Glutamatergic neuron (in vitro differentiated cells): ENCODE measurements around the gene GLTP. TPM values are rescaled to one million over a fixed set of nuclear protein-coding genes. Genes with fewer than 3 reads are reported as not detected.
"Not testable (repeated sequence)": the region's sequence is repeated elsewhere in the genome, so short reads cannot be mapped to it uniquely, and the experiment has no call there.

Source experiments
- DNase-seq: peaks from one replicate; pipeline ENCODE4 v3.0.0; 2022
- H3K27ac Mint-ChIP-seq: one replicate; pipeline ENCODE4 v1.8.0; 2020; ENCODE audit warnings: mild to moderate bottlenecking, mixed read lengths, inconsistent platforms; ENCODE audit not compliant: unreplicated experiment
- H3K27me3 Mint-ChIP-seq: one replicate; pipeline ENCODE4 v1.8.0; 2020; ENCODE audit warnings: mild to moderate bottlenecking, moderate library complexity, mixed read lengths, inconsistent platforms; ENCODE audit not compliant: unreplicated experiment
- H3K36me3 Mint-ChIP-seq: one replicate; pipeline ENCODE4 v1.8.0; 2020; ENCODE audit warnings: mild to moderate bottlenecking, mixed read lengths, inconsistent platforms; ENCODE audit not compliant: unreplicated experiment
- H3K4me1 Mint-ChIP-seq: one replicate; pipeline ENCODE4 v1.8.0; 2020; ENCODE audit warnings: mild to moderate bottlenecking, low read depth, mixed read lengths, inconsistent platforms; ENCODE audit not compliant: unreplicated experiment
- H3K4me3 Mint-ChIP-seq: one replicate; pipeline ENCODE4 v1.8.0; 2020; ENCODE audit warnings: mild to moderate bottlenecking, mixed read lengths, inconsistent platforms; ENCODE audit not compliant: unreplicated experiment
- H3K9me3 Mint-ChIP-seq: one replicate; pipeline ENCODE4 v1.8.0; 2020; ENCODE audit warnings: mild to moderate bottlenecking, moderate library complexity, mixed read lengths, inconsistent platforms; ENCODE audit not compliant: unreplicated experiment
- long read RNA-seq: library from polyadenylated mRNA; unstranded; transcript quantifications from one replicate; pipeline ENCODE4 v2.0.0, GENCODE V29; 2020; ENCODE audit not compliant: unreplicated experiment
- total RNA-seq: library from RNA; stranded (reverse); fragmentation: NEBNext Ultra II Directional; extraction: Animal tissue kit (Norgen Biotek cat#: 25700); gene quantifications from one replicate; pipeline ENCODE4 v1.2.1, GENCODE V29; 2021; ENCODE audit not compliant: unreplicated experiment
- TF ChIP-seq, protein P1 (sequence below): fragments of 200-600 bp; sonication (generic); IDR thresholded peaks from one replicate; pipeline ENCODE4 v1.5.0; 2021; ENCODE audit not compliant: partially characterized antibody, unreplicated experiment

Gene GLTP, protein sequence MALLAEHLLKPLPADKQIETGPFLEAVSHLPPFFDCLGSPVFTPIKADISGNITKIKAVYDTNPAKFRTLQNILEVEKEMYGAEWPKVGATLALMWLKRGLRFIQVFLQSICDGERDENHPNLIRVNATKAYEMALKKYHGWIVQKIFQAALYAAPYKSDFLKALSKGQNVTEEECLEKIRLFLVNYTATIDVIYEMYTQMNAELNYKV
- 22.6 TPM for total RNA-seq
- long read RNA-seq, transcript GLTP-201 (5 exons, 2,356 nt): major isoform, 9 of 20 reads
- long read RNA-seq, partial matches to known transcripts: 0 of 20 reads
- long read RNA-seq, other reads (novel, unspliced or antisense): 11 of 20 reads

DNA sequence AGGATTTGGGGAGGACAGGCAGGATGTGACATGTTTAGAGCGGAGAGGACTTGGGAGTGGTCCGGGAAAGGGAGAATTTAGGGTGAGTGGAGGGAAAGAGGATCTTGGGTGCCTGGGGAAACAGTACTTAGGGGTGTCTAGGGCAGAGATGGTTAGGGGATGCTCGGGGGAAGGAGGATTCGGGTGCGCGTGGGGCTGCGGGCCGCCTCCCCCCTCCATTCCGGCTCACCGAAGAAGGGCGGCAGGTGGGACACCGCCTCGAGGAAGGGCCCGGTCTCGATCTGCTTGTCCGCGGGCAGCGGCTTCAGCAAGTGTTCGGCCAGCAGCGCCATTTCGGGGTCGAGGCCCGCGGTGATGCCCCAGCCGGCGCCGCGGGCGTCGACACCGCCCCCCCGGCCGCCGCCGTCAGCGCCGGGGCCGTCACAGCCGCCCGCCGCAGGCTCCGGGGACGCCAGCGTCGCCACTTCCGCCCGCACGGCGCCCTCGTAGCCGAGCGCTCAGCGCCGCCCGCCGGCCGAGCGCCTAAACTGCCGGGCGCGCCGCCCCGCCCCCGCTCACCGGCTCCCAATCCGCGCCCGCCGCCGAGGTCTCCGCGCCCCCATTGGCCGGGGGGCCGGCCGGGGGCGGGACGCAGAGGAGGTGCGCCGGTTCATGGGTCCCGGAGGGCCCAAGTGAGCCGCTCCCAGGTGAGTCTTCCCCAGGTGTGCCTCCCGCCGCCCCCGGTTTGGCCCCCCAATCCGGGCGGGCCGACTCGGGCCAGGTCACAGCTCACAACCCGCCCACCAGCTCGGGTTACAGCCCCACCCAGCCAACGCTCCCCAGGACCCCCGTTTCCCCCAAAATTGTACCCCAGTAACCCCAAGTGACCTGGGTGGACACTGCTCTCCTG is at the start of gene GLTP:
Gene GLTP, minus strand, starts transcription at position 499 of the 889 bp plus-strand sequence. Its CDS starts 167 bp downstream, at position 332.
- TF ChIP-seq, protein P1, sequence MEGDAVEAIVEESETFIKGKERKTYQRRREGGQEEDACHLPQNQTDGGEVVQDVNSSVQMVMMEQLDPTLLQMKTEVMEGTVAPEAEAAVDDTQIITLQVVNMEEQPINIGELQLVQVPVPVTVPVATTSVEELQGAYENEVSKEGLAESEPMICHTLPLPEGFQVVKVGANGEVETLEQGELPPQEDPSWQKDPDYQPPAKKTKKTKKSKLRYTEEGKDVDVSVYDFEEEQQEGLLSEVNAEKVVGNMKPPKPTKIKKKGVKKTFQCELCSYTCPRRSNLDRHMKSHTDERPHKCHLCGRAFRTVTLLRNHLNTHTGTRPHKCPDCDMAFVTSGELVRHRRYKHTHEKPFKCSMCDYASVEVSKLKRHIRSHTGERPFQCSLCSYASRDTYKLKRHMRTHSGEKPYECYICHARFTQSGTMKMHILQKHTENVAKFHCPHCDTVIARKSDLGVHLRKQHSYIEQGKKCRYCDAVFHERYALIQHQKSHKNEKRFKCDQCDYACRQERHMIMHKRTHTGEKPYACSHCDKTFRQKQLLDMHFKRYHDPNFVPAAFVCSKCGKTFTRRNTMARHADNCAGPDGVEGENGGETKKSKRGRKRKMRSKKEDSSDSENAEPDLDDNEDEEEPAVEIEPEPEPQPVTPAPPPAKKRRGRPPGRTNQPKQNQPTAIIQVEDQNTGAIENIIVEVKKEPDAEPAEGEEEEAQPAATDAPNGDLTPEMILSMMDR: peak; percentile 47
- peaks cover 27% of the 10 kb centered on the region for H3K4me1 Mint-ChIP-seq
- peak; percentile 90 for DNase-seq
- H3K36me3 Mint-ChIP-seq: peaks cover 6% of the 10 kb centered on the region
- H3K27ac Mint-ChIP-seq: peak within 1 kb of the TSS; percentile 79
- peaks cover 14% of the 10 kb centered on the region for H3K9me3 Mint-ChIP-seq
- peak within 1 kb of the TSS; percentile 98 for H3K4me3 Mint-ChIP-seq
- H3K27me3 Mint-ChIP-seq: peaks cover 13% of the 10 kb centered on the region

DNA sequence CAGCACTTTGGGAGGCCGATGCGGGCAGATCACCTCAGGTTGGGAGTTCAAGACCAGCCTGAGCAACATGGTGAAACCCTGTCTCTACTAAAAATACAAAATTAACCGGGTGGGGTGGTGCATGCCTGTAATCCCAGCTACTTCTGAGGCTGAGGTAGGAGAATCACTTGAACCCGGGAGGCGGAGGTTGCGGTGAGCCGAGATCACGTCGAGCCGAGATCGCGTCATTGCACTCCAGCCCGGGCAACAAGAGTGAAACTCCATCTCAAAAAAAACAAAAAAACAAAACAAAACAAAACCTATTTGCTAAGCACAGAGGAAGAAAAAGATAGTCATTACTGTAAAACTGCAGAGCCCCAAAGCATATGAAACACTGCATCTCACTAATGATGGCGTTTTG is 49.0 kb upstream of the GLTP start:
- H3K27ac Mint-ChIP-seq, H3K36me3 Mint-ChIP-seq, H3K9me3 Mint-ChIP-seq, DNase-seq, H3K27me3 Mint-ChIP-seq, H3K4me3 Mint-ChIP-seq, H3K4me1 Mint-ChIP-seq: not testable (repeated sequence)

DNA sequence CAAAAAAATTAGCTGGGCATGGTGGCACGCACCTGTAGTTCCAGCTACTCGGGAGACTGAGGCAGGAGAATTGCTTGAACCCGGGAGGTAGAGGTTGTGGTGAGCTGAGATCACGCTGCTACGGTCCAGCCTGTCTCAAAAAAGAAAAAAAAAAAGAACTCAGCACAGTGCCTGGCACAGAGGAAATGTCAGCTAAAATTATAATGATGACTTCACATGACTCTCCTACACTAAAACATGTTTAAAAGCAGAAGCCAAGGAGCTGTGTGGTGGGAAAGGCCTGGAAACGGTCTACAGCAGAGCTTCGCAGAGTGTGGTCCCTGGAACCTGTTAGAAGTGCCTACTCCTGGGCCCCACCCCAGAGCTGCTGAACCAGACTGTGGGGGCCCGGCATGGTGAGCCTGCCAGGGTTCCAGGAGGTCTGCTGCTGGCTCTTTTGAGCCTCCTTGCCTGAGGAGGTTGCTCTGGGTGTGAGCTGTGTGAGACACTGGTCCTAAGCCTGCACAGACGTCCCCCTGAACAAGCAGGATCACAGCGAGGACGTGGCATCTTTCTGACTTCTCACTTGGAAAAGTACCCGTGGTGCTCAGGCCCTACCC is 47.8 kb upstream of the GLTP start:
- Mint-ChIP-seq H3K9me3 (peaks cover 2% of the 10 kb centered on the region), H3K4me3 (no peak overlapping the region), H3K27me3 (peaks cover 7% of the 10 kb centered on the region), H3K4me1 (peaks cover 7% of the 10 kb centered on the region), H3K36me3 (no peaks in the 10 kb centered on the region), H3K27ac (no peak overlapping the region)
- TF ChIP-seq, protein P1: no peak
- no peak for DNase-seq

DNA sequence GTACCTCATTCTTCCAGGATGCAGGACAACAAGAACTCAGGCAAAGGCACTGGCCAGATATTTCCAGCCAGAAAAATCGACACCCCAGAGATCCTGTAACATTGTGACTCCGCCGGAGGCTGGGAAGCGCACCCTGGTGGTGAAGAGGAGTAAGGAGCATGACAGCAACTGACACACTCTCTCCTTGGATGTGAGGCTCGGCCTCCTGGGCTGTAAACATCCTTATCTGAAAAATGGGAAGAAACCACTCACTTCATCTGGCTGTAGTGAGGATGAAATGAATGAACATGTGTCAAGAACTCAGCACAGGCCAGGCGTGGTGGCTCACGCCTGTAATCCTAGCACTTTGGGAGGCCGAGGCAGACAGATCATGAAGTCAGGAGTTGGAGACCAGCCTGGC is 47.3 kb upstream of the GLTP start:
- peaks cover 7% of the 10 kb centered on the region for H3K27me3 Mint-ChIP-seq
- no peak overlapping the region for H3K4me3 Mint-ChIP-seq
- TF ChIP-seq, protein P1: peak; percentile 70
- H3K36me3 Mint-ChIP-seq: no peaks in the 10 kb centered on the region
- H3K27ac Mint-ChIP-seq: peak overlapping the region; percentile 52
- peak; percentile 54 for DNase-seq
- peaks cover 2% of the 10 kb centered on the region for H3K9me3 Mint-ChIP-seq
- peaks cover 8% of the 10 kb centered on the region for H3K4me1 Mint-ChIP-seq

DNA sequence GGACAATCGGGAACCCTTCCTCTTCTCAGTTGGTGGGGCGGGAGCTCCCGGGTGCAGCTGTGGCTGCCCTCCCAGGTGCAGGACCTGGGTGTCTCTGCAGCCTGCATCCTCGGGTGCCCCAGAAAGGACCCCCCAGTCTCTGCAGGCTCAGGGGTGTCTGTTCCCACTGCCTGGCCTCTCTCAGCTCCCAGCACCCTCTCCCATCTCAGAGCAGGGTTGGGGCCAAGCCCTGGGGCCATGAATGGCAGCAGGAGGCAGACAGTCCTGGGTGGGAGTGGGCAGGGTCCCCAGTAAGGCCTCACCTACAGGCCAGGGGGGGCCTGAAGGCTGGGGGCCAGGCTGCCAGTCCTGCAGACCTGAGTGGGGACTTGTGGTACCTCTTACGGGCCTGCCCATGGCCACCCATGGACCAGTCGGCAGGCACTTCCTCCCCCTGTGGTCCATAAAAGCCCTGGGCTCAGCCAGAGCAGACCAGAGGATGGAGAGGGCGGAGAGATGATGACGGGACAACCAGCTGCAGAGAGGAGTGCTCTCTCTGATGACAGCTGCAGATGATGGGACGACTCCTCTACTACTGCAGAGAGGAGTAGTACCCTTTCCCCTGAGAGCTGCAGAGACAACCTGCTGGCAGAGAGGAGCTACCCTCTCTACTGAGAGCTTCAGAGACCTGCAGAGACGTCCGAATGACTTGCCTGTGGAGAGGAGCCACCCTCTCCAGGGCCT is 46.3 kb upstream of the GLTP start:
- H3K27me3 Mint-ChIP-seq: peaks cover 7% of the 10 kb centered on the region
- TF ChIP-seq, protein P1: no peak
- H3K36me3 Mint-ChIP-seq: no peaks in the 10 kb centered on the region
- H3K27ac Mint-ChIP-seq: no peak overlapping the region
- no peak overlapping the region for H3K4me3 Mint-ChIP-seq
- peaks cover 8% of the 10 kb centered on the region for H3K4me1 Mint-ChIP-seq
- H3K9me3 Mint-ChIP-seq: peaks cover 2% of the 10 kb centered on the region
- DNase-seq: no peak
